Measurements from ENCODE around the gene PSMA3. TPM values are rescaled to one million over a fixed set of nuclear protein-coding genes. Genes with fewer than 3 reads are reported as not detected.

The PSMA3 gene
- total and polyA plus RNA-seq, 10 of the 15 experiments (the other 5 are each of a cell fraction or from before 2014, with no cell fraction given), result 142 to 936 (median 400) TPM

GRCh38 chr14:58297762-58298476, 53.3 kb downstream of the PSMA3 start (continued):
- no peak for TF ChIP-seq BCLAF1 (IDR thresholded peaks at IDR 0.05)
- TF ChIP-seq ZNF592 (IDR thresholded peaks at IDR 0.05), result no peak
- TF ChIP-seq TCF12 (IDR thresholded peaks at IDR 0.05; ENCODE audit: low read depth, low read length), result 0 out of 2 replicates have a peak, but pooled peaks have one; percentile 16
- TF ChIP-seq MEF2B (IDR thresholded peaks at IDR 0.05; ENCODE audit: partially characterized antibody, poor library complexity, severe bottlenecking), result peak; percentile 34
- no peak for TF ChIP-seq CBX3 (IDR thresholded peaks at IDR 0.05; ENCODE audit: borderline replicate concordance, low read depth)
- no peak for TF ChIP-seq SMC3 (IDR thresholded peaks at IDR 0.05; ENCODE audit: borderline replicate concordance, low read length)
- TF ChIP-seq ZNF24 (IDR thresholded peaks at IDR 0.05), result no peak
- 0 out of 2 replicates have a peak, but pooled peaks have one; percentile 24 for TF ChIP-seq MTA2 (IDR thresholded peaks at IDR 0.05; ENCODE audit: low read depth)
- peak; percentile 97 for TF ChIP-seq YY1 (IDR thresholded peaks at IDR 0.05; ENCODE audit: low read depth, low read length)
- peak; percentile 96 for TF ChIP-seq ATF7 (IDR thresholded peaks at IDR 0.05; ENCODE audit: low read depth)
- peak; percentile 57; the same call in 1 of the 2 replicates for TF ChIP-seq CBFB (IDR thresholded peaks at IDR 0.05; ENCODE audit: low read depth)
- peak; percentile 98 for TF ChIP-seq PAX8 (IDR thresholded peaks at IDR 0.05)
- TF ChIP-seq BCL11A (IDR thresholded peaks at IDR 0.05; ENCODE audit: low read depth, low read length), result no peak
- TF ChIP-seq ZSCAN29 (IDR thresholded peaks at IDR 0.05), result no peak
- 0 out of 2 replicates have a peak, but pooled peaks have one; percentile 36 for TF ChIP-seq TBL1XR1 (IDR thresholded peaks at IDR 0.05; ENCODE audit: low read depth, low read length)
- TF ChIP-seq PAX5 (IDR thresholded peaks at IDR 0.05; ENCODE audit: borderline replicate concordance, low read depth, low read length), result no peak
- no peak; the same call in 1 of the 2 replicates for TF ChIP-seq USF2 (IDR thresholded peaks at IDR 0.05; ENCODE audit: borderline replicate concordance, low read depth, low read length)
- peak; percentile 97 for TF ChIP-seq CHD2 (IDR thresholded peaks at IDR 0.05; ENCODE audit: borderline replicate concordance, low read depth, low read length)
- no peak for TF ChIP-seq KDM1A (IDR thresholded peaks at IDR 0.05; ENCODE audit: borderline replicate concordance)
- no peak for TF ChIP-seq SRF (IDR thresholded peaks at IDR 0.05; ENCODE audit: low read depth in 2 of 2, low read length in 2 of 2)
- no peak for TF ChIP-seq ZNF622 (IDR thresholded peaks at IDR 0.05)
- TF ChIP-seq HSF1 (IDR thresholded peaks at IDR 0.05; ENCODE audit: low read depth, low read length), result no peak
- TF ChIP-seq RBBP5 (conservative IDR thresholded peaks at IDR 0.05), result no peak
